Prostate gland (tissue), 2 donors: ENCODE data around the gene RNF180.

Experiments used
- POLR2A ChIP-seq: fragments of 450-650 bp; IDR thresholded peaks from one replicate; pipeline ENCODE4 v1.6.1; 2016; ENCODE audit warnings: antibody characterized with exemption, mild to moderate bottlenecking
- POLR2AphosphoS5 ChIP-seq: sonication (generic); formaldehyde crosslinking; IDR thresholded peaks from one replicate; pipeline ENCODE4 v1.6.1; 2017; ENCODE audit warnings: antibody characterized with exemption
- TF ChIP-seq, protein P1 (sequence below), 4 experiments: fragments of 200-600 bp in 2 of 4; fragments of 450-650 bp in 2 of 4; sonication (generic) in 2 of 4; IDR thresholded peaks; 1 replicate in 3 of 4; 2 replicates in 1 of 4; pipeline ENCODE4 v1.5.1; 2016 to 2019; ENCODE audit warnings: antibody characterized with exemption in 4 of 4, mild to moderate bottlenecking in 2 of 4, moderate library complexity in 2 of 4

DNA sequence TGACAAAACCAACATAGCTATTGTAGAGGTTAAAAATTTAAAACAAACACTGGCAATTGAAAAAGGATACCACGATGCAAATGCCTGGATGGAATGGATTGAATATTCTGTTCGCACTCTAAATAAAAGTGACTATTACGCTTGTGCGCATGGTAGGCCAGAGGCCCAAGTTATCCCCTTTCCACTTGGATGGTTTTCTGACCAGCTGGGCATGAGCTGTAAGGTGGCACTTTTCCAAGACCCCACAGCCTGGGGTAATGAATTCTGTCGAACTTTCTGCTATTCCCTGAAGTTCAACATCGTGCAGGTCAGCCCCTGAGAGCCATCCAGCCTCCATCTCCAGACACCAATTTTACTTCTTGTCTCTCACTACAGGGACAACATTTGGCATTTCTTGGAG, 5.4 kb upstream of the RNF180 start:
- TF ChIP-seq POLR2A (no peak), POLR2AphosphoS5 (no peak)
- TF ChIP-seq, protein P1, sequence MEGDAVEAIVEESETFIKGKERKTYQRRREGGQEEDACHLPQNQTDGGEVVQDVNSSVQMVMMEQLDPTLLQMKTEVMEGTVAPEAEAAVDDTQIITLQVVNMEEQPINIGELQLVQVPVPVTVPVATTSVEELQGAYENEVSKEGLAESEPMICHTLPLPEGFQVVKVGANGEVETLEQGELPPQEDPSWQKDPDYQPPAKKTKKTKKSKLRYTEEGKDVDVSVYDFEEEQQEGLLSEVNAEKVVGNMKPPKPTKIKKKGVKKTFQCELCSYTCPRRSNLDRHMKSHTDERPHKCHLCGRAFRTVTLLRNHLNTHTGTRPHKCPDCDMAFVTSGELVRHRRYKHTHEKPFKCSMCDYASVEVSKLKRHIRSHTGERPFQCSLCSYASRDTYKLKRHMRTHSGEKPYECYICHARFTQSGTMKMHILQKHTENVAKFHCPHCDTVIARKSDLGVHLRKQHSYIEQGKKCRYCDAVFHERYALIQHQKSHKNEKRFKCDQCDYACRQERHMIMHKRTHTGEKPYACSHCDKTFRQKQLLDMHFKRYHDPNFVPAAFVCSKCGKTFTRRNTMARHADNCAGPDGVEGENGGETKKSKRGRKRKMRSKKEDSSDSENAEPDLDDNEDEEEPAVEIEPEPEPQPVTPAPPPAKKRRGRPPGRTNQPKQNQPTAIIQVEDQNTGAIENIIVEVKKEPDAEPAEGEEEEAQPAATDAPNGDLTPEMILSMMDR (IDR thresholded peaks at IDR 0.05) = no peak
